ENCODE results near the gene MAJIN.

The MAJIN gene

GRCh38 chr11:64910451-64911093, 61.3 kb downstream of the MAJIN start:
- DNase-seq, result no peak

GRCh38 chr11:64909653-64910343, 62.1 kb downstream of the MAJIN start:
- no peak for DNase-seq

DNA sequence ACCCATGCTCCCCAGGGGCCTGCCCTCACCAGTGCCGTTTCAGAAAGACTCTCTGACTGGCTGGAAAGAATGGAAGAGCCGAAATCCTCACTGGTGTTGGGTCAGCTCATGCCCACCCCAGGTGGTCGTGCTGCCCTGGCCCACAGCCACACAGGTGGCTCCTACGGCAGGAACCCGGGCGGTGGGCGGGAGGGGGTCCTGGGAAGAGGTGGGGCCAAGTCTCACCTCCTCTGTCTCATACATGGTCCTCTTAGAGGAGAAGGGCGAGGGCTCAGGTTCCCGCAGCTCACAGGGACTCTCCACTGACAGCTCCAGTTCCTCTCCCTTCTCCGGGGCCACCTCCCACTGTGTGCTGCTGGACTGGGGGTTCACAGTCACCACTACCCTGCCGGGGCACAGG, 63.1 kb downstream of the MAJIN start:
- no peak for DNase-seq

- DNase-seq, result no peak
These were observed 65.6 kb downstream of the MAJIN start for GRCh38 chr11:64906314-64906635.

DNA sequence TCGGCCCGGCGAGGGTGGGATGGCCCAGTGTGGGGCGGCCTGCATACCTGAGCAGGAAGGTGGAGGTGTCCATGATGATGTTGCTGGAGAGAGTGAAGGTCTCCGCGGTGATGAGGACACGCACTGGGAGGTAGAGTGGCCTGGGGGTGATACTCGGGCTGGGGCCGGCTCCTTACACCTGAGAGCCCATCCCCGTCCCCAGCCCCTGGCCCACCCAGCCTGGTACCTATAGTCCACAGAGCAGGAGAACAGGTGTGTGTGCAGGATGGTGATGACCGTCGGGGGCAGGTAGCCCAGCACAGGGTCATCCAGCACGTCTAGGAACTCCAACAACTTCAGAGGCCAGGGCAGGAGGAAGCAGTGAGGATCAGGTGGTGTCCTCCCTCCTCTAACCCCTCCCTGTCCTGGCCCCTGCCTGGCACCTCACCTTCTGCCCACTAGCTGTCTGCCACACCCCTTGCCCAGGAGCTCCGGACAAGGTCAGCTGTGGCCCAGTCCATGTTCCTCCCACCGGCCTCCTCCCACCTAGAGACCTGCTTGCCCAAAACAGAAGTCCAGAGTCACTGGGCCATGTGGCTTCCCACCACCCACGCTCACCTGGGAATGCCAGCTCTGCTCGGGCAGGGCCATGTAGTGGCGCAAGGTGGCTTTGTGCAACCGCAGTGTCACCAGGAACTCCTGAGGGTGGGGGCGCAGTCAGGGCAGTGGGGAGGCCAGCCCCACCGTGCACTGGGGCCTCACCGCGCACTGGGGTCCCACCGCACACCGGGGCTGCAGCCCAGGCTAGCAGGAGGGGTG, 66.2 kb downstream of the MAJIN start:
- no peak for DNase-seq

- DNase-seq, result no peak
These were observed 68.5 kb downstream of the MAJIN start for GRCh38 chr11:64903291-64903833.

DNA sequence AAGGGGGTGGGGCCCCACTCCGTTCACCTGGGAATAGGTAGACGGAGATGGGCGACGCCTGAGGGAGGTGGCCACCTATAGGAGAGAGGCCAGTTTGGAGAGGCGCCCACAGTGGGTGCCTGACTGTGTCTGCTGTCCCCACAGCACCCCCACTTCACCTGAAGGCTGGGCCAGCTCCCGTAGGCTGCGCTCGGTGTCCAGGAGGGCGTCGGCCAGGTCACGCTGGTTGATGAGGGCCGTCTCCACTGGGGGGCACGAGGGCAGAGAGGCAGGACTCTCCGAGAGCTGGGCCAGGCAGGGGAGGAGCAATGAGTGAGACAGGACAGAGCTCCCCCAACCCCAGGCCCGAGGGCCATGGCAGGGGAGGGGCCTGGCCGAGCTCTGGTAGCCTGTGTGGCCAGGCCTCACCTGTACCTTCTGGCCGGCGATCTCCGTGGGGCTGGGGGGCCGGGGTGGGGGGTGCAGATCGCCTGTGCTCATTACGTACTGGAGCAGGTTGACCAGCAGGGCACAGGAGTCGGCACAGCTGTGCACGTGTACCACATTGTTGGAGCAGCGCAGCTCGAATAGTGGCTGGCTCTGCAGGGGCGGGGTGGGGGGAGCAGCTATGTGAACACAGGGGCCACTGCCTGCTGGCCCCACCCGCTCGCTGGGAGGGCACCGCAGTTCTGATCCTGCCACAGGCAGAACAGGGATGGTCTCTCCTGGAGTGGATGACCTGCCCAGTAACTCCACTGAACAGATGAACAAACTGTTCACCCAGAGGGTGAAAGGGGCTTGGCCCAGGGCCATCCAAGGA, 69.6 kb downstream of the MAJIN start:
- DNase-seq, result no peak

GRCh38 chr11:64900774-64901173, 71.1 kb downstream of the MAJIN start:
- no peak for DNase-seq

DNA sequence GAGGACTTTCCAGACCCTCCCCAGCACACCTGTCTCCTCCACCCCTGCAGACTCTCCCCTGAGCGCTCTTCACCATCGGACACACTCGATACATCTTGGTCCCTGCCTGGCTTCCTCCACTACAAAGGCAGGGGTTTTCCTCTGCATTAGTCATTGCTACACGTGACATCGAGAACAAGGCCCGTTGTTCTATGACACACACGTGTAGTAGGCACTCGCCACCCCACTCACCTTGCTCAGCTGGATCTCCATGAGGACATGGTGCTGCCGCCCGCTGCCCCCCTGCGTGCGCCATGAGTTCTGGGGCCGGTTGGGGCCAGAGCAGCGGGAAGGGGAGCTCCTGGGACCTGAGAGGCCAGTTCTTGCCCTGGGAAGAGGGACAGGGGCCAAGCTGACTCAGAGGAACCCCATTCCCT, 71.6 kb downstream of the MAJIN start:
- no peak for DNase-seq

- DNase-seq, result no peak
These were observed 73.4 kb downstream of the MAJIN start for GRCh38 chr11:64898541-64898940.

DNA sequence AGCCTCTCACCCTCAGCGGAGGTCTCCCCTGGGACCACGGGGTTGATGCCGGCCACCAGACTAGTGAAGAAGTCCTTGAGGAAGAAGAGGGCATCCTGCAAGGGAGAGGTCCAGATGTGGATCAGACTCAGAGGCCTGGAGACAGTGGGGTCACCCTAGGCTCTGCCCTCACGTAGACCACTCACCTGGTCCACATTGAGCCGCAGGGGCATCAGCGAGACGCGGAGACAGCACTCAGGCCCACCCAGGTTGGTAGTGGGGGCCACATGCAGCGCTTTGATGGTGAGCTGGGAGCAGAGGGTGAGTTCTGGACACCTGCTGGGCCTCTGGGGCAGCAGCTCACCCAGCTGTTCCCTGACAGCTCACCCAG, 73.8 kb downstream of the MAJIN start:
- DNase-seq, result no peak

- no peak for DNase-seq
These were observed 74.4 kb downstream of the MAJIN start for GRCh38 chr11:64897381-64898075.

GRCh38 chr11:64896448-64897022, 75.4 kb downstream of the MAJIN start:
- no peak for DNase-seq

DNA sequence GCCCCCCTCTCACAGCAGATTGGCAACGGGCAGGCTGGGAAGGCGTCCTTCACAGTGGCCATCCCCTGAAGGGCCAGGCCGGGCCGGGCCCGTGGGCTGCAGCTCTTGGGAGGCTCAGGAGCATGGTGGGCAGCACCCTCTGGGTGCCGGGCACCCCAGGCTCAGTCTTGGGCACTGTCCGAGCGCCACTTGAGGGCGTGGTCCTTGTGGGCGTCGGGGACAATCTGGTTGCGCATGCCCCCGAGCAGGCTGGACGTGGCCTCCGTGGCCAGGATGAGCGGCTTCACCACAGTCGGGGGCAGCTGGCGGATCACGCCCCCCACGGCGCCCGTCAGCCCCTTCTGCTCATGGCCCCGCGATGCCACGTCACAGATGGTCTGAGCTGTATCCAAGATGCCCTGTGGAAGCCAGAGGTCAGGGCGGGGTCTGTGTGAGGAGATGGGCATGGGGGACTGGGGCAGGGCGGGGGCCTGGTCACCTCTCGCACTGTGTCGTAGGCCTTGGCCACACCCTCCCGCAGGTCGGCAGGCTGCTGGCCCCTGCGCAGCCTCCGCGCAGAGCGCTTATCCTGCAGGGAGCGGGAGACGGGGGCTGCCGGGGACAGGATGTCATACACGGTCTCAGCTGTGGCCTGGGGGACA, 77.0 kb downstream of the MAJIN start:
- DNase-seq, result no peak

DNA sequence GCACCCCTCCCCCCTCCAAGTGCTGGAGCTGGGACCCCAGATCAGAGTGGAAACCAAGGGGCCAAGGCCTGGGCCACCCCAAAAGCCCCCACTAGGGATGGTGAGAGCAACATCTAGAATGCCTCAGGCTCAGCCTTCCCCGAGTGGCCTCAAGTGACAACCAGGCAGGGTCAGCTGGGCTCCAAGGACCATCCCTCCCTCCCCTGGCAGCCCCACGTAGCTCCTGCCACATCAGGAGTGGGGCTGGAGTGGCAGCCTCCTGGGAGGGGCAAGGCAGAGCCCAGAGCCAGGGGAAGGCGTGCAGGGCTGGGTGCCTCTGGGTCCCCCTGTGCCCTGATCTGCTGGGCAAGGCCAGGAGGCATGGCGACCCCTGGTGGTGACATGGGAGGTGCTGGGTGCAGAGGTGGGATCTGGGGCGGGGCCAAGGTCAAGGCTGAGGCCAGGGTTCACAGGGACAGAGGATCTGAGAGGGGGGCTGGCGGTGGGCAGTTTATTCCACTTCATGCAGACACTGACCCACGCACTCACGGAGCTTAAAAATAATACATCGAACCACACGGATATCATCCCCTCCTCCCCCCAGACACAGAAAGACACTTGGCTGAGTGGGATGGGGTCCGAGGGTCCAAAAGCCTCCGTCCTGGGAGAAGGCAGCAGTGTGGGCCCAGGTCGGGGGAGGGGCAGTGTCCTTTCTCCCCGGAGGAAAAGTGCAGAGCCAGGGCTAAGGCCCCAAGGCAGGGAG, 77.7 kb downstream of the MAJIN start:
- peak; percentile 67 for DNase-seq

DNA sequence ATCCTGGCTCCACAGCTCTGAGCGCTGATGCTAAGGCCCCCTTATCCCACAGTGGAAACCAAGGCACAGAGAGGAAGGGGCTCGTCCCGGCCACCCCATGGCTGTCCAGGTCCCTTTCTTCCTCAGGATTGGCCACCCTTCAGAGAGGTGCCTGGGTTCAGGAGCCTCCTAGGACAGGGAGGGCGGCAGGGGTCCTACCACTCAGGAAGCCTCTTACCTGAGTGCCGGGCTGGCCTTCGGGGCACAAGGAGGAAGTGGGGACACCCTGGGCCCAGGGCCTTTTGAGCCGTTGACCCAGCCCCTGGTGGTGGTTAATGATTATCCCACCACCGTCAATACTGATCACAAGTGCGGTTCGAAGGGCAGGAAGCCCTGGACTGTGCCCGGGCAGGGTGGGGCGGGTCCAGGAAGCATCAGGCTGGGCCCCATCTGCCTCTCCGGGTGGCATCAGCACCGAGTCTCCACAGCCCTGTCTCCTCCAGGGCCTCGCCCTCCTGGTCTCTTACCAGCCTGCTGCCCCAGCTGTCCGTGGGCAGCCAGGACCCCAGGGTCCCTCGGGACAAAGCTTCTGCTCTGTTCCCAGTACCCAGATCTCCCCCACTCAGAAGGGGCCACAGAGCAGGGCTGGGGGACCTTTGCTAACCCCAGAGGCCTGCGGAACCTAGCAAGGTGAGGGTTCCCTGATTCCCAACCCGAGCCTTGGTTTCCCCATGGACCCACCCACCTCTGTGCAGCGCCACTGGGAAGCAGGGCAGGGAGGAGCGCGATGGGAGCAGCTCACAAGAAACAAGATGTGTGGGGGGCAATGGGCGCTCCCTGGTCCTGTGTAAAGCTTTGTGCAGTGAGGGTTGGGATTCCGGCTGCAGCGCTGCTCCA, 78.5 kb downstream of the MAJIN start:
- DNase-seq, result no peak

GRCh38 chr11:64892838-64893193, 79.1 kb downstream of the MAJIN start:
- no peak for DNase-seq

DNA sequence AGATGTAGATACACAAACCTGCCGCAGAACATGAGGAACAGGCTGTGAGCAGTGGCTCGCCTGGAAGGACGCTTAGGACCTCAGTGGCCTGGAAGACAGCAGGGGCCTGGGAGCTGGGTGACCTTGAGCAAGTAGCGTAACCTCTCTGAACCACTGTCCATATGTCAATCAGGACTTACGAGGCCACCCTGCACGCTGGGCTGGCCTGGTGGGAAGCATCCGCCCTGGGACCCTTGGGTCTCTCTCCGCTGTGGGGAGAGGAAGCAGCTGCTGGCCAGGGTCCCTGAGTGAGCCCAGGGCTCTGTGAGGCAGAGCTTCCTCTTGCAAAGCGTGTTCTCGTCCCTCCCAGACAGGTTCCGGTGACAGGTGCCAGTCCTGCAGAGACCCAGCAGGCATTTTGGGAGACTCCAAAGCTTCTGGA, 79.5 kb downstream of the MAJIN start:
- no peak for DNase-seq

DNA sequence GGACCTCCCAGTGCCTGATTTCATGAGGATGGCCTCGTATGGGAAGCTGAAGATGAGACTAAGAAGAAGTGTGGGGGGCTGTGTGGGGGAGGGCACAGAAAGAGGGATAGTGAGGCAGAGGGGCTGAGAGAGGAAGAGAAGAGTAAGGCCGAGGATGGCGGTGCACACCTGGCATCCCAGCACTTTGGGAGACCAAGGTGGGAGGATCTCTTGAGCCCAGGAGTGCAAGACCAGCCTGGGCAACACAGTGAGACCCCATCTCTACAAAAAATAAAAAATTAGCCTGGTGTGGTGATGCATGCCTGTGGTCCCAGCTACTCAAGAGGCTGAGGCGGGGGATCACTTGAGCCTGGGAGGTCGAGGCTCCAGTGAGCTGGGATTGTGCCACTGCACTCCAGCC, 80.0 kb downstream of the MAJIN start:
- no peak for DNase-seq
